CD4-positive, alpha-beta T cell treated with Interleukin-10 for 1 hour (primary cell): Measurements from ENCODE around the gene IL17RA.

Experiments
- DNase-seq: peaks from one replicate; pipeline ENCODE4 v3.0.0-alpha.2; 2020

IL17RA gene

DNA sequence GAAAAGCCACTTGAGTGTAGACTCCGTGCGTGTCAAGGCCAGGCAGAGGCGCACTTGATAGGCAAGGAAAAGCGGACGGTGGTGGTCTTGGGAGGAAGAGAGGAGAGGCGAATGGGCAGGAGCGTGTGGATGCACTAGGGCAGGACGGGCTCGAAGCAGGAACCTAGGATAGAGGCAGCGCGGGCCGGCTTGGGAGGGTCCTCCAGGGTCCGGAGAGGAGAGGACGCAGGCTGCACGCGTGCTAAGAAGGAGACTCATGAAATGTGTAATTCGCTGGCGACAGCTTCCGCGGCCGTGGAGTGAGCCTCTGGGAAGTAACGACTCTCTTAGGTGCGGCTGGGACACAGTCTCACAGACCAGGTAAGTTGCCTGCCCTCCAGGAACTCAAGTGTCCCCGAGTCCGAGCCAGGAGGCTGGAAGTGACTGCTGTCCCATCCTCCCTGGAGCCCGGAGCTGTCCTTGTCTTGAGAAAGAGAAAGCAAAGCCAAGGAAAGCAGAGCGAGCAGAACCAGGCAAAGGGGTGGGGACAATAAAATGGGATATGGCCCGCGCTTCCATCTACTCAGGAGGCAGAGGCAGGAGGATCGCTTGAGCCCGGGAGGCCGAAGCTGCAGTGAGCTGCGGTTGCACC is 874 bp upstream of the IL17RA start:
- DNase-seq: no peak

DNA sequence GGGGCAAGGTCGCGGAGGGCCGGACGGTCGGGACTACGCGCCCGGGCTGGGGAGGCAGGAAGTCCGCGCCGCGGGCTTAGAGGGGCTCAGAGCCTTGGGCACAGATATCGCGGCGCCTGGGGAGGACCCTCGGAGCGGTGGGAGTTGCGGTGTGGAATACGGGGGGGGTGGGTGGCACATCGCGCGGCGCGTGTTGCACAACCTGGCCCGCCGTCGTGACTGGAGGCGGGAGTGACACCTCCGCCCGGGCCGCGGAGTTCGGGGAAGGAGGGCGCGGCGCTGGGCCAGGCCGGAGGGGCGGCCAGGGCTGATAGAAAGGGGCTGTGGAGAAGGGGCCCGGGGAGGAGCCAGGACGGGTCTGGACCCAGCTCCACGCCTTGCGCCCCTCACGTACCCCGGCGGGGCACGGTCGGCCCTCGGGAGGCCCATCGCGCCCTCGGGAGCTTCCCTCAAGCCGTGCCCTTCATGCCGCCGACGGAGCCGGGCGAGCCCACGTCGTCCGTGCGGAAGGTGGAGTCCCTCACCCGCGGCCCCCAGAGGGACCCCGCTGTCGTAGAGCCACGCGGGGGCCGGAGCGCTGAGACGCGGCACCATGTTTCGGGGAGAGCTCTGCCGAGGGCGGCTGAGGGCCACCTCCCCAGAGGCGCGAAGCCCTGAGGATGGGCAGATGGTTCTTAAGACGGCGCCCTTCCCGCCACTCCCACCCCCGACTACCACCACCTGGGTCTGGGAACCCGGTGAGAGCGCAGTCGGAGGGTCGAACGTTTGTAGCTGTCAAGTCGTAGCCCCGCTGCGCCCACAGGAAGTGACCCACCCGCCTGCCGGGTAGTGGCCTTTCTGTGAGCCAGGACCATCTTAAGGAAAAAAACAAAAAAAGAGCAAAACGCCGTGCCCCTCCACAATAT is 729 bp downstream of the IL17RA start:
- DNase-seq: no peak

DNA sequence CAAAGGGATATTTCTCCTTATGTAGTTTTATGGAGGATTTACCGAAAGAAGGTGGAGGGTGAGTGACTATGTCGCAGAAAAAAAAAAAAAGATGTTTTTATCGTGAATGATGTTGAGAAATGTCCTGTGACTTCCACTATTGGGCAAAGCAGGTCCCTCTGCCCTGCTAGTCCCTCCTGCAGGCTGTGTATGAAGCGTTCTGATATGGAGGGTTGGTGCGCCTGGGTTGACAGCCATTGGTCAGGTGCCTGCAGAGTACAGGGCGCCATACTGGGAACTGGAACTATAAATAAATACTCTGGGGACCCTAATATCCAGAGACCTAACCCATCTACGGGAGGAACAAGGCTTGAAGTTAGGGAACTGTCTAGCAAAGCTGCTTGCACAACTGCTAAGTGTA is 1.5 kb downstream of the IL17RA start:
- DNase-seq: peak; percentile 21

DNA sequence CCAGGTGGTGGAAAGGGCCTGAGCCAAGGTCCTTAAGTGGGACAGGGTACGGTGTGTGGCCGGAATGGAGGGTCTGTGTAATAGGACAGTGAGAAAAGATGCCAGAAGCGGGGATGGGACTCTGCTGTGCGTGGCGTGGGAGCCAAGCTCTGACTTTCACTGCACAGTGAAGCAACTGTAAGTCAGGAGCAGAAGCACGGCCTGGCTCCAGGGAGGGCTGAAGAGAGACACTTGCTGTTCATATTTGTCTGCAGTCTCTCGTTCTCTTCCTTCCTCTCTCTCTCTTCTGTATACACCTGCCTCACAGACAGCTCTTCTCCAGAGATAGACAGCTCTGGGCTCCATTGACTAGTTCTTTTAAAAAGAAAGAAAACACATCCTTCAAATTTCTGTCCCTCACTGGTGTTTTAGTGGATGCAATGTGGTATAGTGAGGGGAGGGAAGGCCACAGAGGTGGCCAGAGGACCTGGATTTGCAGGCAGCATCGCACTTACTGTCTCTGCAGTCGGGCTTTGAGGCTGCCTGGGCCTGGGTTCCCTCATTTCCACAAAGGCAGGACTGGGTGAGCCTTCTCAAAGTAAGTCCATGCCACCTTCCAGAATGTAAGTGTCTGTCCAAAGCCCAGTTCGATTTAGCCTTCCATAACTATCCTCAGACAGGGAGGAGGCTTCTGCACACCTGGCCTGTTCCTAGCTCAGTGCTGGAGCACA is 2.1 kb downstream of the IL17RA start:
- no peak for DNase-seq

DNA sequence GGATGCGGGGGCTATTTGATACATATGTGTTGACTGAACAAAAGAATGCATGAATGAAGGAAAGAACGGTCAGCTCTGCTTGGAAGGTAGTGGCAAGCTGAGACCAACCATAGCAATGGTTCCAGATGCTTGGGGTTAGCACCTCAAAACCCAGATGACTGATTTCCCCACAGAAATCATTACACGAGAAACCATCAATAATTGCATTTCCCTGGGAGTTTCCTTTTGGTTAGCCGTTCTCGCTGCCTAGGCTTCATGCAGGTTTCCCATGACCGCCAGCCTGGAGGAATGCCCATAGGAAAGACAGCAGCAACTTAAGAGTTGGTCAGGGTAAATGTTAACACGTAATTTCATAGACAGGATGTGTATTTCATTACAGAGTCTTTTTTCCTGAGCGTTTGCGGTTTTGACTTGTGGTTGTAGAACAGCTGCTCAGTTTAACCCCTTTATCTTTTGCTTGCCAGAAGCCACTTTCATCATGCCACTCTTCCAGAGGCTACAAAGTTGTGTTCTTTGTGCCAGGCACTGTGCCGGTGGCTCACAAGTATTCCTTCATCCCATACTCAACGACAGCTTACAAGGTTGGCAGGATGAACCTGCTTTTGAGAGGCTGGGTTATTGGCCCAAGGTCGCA is 2.8 kb downstream of the IL17RA start:
- peak; percentile 67 for DNase-seq

DNA sequence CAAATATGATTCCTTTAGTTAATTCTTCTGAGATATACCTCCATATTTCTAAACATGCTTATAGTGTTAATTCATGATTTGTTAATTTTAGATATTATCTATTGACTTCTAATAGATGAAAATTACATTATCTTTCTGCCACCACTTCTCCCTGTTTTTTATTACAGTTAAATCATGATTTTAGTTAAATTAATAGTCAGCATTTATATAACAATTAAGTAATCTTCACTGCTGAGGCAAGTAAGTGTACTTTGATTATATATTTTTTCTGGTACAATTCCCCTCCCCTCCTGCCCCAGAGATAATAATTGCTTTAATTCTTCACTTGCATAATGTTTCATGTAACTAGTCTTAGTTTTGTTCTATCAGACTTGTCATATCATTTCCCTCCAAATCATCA is 5.8 kb downstream of the IL17RA start:
- no peak for DNase-seq

DNA sequence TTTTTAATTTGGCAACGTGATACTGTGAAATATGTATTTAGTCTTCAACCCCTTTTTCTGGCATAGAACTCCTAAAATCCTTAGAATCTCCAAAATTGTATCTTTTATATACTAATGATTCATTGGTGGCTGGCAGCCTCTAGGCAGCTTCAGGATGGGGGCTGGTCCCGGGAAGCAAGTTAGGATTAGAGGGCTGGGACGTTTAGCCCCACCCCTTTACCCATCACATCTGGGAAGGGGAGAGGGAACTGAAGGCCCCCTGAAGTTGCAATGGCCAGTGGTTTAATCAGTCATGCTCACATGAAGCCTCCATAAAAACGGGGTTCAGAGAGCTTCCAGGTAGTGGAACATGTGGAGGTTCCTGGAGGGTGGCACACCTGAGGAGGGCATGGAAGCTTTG is 7.1 kb downstream of the IL17RA start:
- DNase-seq: no peak

DNA sequence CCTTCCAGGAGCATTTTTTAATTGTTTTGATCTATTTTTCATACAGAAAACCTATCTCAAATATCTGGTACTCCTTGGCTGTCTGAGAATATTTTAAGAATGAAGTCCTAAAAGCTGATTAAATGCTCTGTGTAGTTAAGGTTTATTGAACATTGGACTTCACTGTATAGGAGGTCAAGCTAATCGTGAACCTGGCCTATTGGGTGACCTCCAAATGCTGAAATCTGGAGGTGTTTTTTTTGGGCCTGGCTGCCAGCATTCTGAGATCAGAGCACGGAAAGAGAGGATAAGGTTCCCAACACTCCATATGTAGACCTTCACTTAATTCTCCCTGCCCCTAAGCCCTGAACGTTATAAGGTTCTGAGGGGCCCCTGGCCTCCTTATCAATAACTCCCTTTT is 8.3 kb downstream of the IL17RA start:
- no peak for DNase-seq

DNA sequence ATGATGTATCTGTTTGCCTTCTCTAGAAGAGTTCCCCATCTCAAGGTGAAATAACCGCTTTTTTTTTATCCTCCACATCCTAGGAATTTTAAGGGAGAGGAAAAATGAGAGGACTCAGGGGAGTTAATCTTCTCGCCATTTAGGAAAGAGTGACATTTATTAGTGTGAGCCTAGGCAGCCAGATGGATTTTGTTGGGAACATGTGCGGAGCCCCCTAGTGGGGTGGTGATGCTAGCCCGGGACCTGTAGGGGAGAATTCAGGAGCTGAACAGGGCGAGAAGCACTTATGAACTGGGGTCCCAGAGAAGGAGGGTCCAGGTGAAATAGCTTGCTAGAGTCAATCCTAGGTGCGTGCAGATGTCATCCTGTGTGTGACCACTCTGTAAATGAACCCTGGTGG is 10.7 kb downstream of the IL17RA start:
- no peak for DNase-seq

DNA sequence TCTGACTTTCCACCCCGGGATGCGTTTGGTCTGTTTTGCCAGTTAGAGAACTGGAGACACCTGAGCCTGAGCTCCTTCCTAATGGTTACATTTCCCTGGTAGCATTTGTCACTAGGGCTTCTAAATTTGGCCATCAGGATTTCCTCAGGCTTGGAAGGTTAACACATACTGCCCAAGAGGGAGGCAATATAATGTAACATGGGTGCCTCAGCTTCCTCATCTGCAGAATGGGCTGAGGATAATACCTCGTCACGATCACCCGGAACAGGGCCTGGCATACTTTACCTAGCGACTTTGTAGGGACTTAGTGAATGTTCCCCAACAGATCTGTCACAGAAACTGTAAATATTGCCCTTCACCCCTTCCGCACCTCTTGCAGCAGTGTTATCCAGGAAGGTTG is 11.3 kb downstream of the IL17RA start:
- no peak for DNase-seq

DNA sequence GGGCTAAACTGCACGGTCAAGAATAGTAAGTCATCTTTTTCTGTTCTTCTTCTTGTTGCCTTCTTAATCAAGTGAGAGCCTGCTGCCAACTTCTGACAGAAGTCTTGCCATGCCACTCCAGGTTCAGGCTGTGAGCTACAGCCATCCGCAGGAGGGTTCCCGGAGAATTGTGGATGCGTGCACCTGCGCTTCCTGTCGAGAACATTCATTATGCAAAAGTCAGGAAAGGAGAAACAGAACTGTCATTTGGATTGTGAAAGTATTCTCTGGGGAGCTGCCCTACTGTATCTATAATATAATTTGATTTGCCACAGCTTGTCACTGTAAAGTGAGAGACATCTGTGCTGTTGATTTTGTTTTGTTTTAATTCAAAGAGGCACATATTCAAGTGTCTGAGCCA is 12.3 kb downstream of the IL17RA start:
- DNase-seq: no peak

DNA sequence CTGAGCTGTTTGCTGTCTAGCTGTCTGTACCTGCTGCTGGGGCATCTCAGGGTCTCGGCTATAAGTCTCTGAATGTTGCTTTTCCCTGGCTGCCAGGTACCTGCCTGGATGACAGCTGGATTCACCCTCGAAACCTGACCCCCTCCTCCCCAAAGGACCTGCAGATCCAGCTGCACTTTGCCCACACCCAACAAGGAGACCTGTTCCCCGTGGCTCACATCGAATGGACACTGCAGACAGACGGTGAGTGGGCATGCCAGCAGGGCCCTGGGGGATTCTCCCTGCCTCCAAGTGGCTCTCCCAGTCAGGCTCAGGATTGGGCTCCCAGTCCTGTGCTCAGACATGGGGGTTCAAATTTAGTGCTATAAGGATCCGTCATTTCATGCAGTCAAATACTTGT is 12.9 kb downstream of the IL17RA start:
- no peak for DNase-seq

DNA sequence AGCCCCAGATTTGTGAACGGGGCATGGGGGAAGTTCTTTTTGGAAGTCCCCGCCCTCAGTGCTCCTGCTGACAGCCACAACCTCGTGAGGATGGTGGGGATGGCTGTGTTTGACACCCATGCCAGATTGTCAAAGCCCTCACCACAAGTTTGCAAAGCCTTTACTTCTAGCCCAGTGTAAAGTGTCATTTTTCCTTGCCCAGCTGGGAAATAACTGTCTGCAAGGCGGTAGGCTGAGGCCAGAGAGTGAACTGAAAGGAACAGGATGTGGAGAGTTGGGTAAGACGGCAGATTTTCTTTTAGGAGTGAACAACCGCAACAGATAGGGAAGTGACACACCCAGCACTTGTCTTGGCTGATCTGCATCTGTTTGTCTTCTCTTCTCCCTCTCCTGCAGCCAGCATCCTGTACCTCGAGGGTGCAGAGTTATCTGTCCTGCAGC is 13.6 kb downstream of the IL17RA start:
- peak; percentile 42 for DNase-seq

DNA sequence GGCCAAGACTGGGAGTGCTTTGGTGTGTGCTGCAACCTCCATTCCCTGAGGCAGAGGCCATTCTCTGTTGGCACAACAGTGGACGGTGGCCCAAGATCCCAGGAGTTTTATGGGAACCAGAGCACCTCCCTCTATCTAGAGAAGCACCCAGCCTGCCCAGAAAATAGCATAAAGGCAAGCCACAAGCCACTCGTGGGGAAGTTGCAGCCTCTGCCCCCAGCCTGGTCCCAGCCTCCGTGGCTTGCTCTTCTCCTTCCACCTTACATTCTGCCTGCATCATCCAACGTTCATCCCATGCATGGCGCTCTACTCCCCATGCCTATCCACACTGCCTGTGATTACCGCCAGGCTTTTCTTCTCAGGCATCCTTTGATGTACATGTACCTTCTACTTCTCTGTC is 15.8 kb downstream of the IL17RA start:
- DNase-seq: no peak

DNA sequence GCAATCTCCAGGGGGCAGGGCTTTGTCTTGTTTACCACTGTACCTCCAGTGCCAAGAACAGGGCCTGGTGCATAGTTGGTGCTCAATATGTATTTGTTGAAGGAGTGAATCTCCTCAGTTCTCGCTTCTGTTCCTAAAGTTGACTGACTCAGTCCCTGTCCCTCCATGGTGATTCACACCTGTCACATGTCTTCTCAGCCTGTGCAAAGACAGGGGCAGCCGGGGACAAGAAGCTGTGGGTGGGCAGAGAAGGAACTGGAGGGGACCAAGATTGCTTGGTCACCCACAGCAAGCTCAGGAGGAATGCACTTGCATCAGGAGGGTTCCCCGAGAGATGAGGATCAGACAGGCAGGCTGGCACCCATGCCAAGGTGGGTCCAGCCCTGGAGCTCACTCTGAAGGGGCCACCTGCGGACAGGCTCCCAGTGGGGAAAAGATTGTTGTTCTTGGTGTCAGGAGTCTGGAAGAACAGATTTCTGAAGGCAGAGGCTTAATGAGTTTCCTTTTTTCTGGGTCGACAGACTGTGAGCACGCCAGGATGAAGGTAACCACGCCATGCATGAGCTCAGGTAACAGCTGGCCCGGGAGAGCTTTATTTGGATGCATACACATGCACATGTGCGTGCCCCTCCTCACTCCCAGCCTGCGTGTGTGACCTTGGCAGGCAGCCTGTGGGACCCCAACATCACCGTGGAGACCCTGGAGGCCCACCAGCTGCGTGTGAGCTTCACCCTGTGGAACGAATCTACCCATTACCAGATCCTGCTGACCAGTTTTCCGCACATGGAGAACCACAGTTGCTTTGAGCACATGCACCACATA is 16.9 kb downstream of the IL17RA start:
- no peak for DNase-seq

DNA sequence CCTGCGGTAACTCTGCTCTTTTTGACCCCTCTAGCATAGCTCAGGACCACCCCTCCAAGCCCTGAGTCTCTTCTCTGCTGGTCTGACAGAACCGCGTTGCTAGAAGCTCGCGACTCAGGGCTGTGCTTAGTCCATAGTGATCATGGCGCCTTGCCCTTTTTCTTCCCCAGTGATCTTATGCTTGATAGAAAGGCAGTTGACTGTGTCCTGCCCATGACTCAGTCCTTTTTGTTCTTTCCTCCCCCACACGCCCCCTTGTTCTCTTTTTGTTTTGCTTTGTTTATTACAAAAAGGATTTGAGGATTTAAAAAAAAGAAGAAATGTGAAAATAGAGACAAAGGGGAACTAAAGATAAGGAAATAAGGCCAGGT is 17.5 kb downstream of the IL17RA start:
- no peak for DNase-seq

DNA sequence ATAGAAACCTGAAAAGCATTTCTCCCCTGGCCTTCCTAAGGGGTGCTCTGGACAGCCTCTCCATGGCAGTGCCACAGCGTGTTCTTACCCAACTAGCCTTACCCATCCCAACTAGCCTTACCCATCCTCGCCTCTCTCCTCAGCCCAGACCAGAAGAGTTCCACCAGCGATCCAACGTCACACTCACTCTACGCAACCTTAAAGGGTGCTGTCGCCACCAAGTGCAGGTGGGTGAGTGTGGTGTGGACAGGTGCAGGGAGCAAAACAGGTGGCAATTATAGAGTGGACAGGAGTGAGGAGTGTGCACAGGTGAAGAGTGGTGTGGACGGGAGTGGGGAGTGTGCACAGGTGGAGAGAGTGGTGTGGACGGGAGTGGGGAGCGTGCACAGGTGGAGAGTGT is 18.6 kb downstream of the IL17RA start:
- DNase-seq: no peak

DNA sequence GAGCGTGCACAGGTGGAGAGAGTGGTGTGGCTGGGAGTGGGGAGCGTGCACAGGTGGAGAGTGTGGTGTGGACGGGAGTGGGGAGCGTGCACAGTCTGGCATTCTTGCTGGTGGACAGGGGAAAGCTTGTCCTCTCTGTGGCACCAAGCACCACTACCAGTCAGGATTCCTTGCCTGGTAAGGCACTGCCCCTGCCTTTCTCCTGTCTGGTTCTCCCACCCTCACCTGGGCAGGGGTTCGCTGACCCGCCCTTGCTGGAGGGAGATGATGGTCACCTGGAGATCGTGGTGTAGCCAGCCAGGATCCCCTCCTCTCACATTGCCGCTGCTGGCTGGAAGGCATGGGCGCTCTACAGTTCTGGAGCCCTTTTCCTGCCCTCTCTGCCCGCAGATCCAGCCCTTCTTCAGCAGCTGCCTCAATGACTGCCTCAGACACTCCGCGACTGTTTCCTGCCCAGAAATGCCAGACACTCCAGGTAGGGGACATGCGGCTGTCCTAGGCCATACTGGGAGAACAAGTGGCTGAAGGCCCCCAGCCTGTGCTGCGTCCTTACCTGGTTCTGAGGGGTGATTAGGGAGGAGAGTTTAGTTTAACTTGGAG is 19.6 kb downstream of the IL17RA start:
- DNase-seq: no peak

DNA sequence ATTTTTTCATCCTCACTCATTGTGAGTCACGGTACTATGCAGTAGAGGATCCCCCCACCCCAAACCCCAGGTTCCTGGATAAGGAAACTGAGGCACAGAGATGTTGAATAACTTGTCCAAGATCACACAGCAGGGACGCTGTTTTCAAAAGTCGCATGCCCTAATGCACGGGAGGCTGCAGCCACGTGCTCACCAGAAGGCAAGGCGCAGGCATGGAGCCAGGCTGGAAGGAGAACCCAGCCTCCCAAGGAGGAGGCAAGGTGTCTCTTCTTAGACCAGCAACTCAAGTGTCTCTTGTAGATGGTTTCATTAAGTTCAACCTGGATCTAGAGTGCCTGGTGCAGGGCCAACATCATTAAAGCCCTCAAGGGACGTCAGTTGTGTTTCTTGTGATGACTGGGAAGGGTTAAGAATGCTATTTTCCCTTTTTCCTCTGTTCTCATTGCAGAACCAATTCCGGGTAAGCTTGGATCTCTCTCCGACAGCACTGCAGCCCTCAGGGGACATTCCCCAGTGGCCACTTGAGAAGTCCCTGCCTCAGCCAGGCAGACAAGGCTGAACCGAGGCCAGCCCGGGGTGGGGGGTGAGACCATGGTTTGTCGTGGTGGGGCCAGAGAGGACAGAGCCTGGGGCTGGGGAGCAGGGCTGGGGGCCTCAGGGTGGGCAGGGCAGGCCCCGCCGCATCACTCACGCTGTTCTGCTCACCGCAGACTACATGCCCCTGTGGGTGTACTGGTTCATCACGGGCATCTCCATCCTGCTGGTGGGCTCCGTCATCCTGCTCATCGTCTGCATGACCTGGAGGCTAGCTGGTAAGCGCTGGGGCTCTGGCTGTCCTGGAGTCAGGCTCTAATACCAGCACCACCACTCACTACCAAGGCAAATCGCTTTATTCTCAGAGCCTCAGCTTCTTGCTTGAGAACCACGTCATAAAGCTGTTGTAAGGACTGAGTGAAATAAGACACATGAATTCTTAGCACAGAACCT is 20.6 kb downstream of the IL17RA start:
- no peak for DNase-seq

DNA sequence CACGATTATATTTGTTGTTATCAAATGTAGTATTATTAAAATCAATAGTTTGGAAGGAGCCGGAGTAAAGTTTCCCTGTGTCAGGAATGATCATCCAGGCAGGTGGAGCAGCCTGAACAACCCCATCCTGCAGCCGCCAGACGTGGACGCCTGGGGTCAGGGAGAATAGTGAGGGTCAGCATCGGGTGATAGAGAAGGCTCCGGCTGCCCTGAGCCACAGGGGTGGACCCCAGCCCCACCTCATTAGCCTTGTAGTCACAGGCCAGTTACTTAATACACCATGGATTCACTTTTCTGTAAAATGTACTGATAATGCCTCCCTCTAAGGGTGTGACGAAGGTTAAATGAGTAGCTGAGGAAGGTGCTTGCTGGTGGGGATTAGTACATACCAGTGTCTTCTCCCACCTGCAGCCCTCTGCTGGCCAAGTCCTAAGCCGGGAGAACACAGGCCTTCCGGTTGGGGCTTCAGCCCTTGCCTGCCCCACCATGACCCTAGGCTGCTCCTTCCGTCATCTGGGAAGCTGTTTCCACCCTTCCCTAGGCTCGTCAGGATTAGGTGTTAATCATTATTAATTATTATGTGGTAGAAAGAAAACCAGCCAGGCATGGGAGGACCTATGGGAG is 21.5 kb downstream of the IL17RA start:
- no peak for DNase-seq
